ENCODE measurements around the gene NELL1.

DNA sequence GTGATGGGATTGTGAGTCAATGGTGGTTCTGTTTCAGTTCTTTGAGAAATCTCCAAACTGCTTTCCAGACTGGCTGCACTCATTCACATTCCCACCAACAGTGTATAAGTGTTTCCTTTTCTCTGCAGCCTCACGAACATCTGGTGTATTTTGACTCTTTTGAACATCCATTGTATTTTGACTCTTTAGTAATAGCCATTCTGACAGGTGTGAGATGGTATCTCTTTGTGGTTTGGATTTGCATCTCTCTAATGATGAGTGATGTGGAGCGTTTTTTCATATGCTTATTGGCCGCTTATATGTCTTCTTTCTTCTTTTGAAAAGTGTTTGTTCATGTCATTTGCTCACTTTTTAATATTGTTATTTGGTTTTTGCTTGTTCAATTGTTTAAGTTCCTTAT lies 19.4 kb downstream of the NELL1 start:
- TF ChIP-seq, protein P1, sequence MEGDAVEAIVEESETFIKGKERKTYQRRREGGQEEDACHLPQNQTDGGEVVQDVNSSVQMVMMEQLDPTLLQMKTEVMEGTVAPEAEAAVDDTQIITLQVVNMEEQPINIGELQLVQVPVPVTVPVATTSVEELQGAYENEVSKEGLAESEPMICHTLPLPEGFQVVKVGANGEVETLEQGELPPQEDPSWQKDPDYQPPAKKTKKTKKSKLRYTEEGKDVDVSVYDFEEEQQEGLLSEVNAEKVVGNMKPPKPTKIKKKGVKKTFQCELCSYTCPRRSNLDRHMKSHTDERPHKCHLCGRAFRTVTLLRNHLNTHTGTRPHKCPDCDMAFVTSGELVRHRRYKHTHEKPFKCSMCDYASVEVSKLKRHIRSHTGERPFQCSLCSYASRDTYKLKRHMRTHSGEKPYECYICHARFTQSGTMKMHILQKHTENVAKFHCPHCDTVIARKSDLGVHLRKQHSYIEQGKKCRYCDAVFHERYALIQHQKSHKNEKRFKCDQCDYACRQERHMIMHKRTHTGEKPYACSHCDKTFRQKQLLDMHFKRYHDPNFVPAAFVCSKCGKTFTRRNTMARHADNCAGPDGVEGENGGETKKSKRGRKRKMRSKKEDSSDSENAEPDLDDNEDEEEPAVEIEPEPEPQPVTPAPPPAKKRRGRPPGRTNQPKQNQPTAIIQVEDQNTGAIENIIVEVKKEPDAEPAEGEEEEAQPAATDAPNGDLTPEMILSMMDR (IDR thresholded peaks at IDR 0.05), result no peak
- no peak for TF ChIP-seq POLR2AphosphoS2 (conservative IDR thresholded peaks at IDR 0.05; ENCODE audit: low read length)
- TF ChIP-seq BHLHE40 (IDR thresholded peaks at IDR 0.05; ENCODE audit: low read depth, low read length), result no peak
- TF ChIP-seq, protein P2, sequence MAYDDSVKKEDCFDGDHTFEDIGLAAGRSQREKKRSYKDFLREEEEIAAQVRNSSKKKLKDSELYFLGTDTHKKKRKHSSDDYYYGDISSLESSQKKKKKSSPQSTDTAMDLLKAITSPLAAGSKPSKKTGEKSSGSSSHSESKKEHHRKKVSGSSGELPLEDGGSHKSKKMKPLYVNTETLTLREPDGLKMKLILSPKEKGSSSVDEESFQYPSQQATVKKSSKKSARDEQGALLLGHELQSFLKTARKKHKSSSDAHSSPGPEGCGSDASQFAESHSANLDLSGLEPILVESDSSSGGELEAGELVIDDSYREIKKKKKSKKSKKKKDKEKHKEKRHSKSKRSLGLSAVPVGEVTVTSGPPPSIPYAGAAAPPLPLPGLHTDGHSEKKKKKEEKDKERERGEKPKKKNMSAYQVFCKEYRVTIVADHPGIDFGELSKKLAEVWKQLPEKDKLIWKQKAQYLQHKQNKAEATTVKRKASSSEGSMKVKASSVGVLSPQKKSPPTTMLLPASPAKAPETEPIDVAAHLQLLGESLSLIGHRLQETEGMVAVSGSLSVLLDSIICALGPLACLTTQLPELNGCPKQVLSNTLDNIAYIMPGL (CRISPR knock-in tag; IDR thresholded peaks at IDR 0.05; ENCODE audit: borderline replicate concordance), result no peak
- TF ChIP-seq POLR2A (IDR thresholded peaks at IDR 0.05; ENCODE audit: low read length), result no peak
- TF ChIP-seq PHF8 (IDR thresholded peaks at IDR 0.05; ENCODE audit: borderline replicate concordance, low read depth), result no peak
- no peak for TF ChIP-seq CHD4 (IDR thresholded peaks at IDR 0.05; ENCODE audit: borderline replicate concordance)
- TF ChIP-seq, protein P3, sequence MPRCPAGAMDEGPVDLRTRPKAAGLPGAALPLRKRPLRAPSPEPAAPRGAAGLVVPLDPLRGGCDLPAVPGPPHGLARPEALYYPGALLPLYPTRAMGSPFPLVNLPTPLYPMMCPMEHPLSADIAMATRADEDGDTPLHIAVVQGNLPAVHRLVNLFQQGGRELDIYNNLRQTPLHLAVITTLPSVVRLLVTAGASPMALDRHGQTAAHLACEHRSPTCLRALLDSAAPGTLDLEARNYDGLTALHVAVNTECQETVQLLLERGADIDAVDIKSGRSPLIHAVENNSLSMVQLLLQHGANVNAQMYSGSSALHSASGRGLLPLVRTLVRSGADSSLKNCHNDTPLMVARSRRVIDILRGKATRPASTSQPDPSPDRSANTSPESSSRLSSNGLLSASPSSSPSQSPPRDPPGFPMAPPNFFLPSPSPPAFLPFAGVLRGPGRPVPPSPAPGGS (IDR thresholded peaks at IDR 0.05), result no peak
- TF ChIP-seq CHD2 (IDR thresholded peaks at IDR 0.05; ENCODE audit: low read length, partially characterized antibody), result no peak
- no peak for TF ChIP-seq HOXB13 (CRISPR knock-in tag; IDR thresholded peaks at IDR 0.05; ENCODE audit: low read depth)

All from A549 (cell line).